ENCODE data around the gene OR2AG2.

Gene OR2AG2

GRCh38 chr11:6737872-6738466 lies 33.8 kb downstream of the OR2AG2 start:
- peak; percentile 68 to 85 for DNase-seq

GRCh38 chr11:6736495-6737121 lies 35.2 kb downstream of the OR2AG2 start:
- DNase-seq: no peak

GRCh38 chr11:6735306-6735705 lies 36.5 kb downstream of the OR2AG2 start:
- DNase-seq: peak in 1 of 2 donors; percentile 44

GRCh38 chr11:6734616-6735015 lies 37.2 kb downstream of the OR2AG2 start:
- no peak for DNase-seq

- DNase-seq: peak in 1 of 2 donors; percentile 48
These were observed 38.2 kb downstream of the OR2AG2 start for GRCh38 chr11:6733326-6734275.

- DNase-seq: no peak
These were observed 43.6 kb downstream of the OR2AG2 start for GRCh38 chr11:6727971-6728760.

- DNase-seq: no peak
These were observed 46.3 kb downstream of the OR2AG2 start for GRCh38 chr11:6725386-6725896.

GRCh38 chr11:6724013-6724412 lies 47.8 kb downstream of the OR2AG2 start:
- DNase-seq: no peak

- no peak for DNase-seq
These were observed 50.4 kb downstream of the OR2AG2 start for GRCh38 chr11:6721343-6721742.

- DNase-seq: no peak
These were observed 52.2 kb downstream of the OR2AG2 start for GRCh38 chr11:6719576-6719975.

- DNase-seq: no peak
These were observed 54.4 kb downstream of the OR2AG2 start for GRCh38 chr11:6717426-6717825.

All from CD4-positive, alpha-beta T cell treated with Interleukin-4 for 1 hour (primary cell).